ENCODE data around the gene NUP85.
A peak's percentile ranks its signal among the peaks of the same experiment; 100 is the strongest.
"Not testable (repeated sequence)": the region's sequence is repeated elsewhere in the genome, so short reads cannot be mapped to it uniquely, and the experiment has no call there.

The NUP85 gene

GRCh38 chr17:75241143-75241430 lies 35.6 kb downstream of the NUP85 start:
- DNase-seq (ENCODE audit: low read depth): no peak

- DNase-seq (ENCODE audit: low read depth): no peak
These were observed 36.0 kb downstream of the NUP85 start for GRCh38 chr17:75241502-75241901.

GRCh38 chr17:75241996-75242460 lies 36.5 kb downstream of the NUP85 start:
- DNase-seq (ENCODE audit: low read depth): no peak

GRCh38 chr17:75242461-75243042 lies 37.1 kb downstream of the NUP85 start:
- DNase-seq (ENCODE audit: low read depth): peak; percentile 50

GRCh38 chr17:75244133-75244866 lies 38.8 kb downstream of the NUP85 start:
- no peak for DNase-seq (ENCODE audit: low read depth)

DNA sequence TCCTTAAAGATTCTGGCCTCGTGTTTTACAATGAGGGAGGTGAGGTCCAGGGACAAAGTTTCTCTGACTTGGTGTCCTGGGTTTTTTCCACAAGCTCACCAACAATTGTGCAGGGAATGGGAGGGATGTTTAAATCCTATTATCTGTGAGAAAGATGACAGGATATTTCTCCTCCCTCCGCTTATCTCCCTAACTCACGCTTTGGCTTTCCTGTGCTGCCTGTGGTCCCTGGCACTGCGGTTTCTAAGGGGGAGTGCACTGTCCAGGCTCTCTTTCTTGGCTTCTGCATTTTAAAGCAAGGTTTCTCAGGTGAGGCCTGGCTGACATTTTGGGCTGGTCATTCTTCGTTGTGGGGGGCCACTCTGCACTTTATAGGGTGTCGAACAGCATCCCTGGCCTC lies 39.5 kb downstream of the NUP85 start:
- DNase-seq (ENCODE audit: low read depth): no peak

GRCh38 chr17:75246404-75246803 lies 40.9 kb downstream of the NUP85 start:
- no peak for DNase-seq (ENCODE audit: low read depth)

DNA sequence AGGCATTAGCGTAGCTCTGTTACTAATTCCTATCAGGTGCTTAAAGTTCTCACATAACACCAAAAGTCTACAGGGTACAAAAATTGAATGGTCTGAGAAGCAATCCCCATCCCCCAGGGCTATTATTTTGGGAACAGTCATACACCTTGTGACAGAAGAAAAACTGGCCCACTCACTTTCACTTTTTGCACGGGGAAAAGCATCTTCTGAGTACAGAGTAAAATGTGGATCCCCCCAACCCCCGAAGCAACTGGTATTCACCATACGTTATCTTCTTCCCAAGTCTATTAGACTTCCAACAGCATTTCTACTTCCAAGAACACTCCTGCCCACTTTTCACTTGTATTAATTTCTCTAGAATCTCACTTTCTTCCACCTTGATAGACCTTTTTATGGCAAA lies 44.1 kb downstream of the NUP85 start:
- no peak for DNase-seq (ENCODE audit: low read depth)

DNA sequence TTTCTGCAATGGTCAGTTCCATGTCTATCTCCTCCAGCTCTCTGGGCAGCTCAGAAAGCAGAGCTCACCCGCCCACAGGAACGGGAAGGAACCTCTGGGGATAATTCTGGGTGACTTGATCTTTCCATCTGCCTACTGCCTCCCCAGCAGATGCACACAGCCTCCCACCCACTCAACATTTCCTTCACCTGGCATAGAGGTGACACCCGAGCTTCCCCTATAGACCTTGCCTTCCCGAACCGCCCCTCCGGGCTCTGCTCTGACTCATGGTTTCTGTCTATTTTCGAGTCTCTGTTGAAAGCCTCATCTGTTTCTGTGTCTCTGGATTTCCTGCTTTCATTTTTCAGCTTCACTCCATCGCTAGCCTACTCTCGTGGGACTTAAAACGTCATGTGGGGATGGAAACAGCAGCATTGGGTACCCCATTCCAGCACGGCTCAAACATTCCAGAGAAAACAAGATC lies 44.6 kb downstream of the NUP85 start:
- peak; percentile 52 for DNase-seq (ENCODE audit: low read depth)

- DNase-seq (ENCODE audit: low read depth): no peak
These were observed 46.7 kb downstream of the NUP85 start for GRCh38 chr17:75252039-75252816.

GRCh38 chr17:75255954-75256698 lies 50.6 kb downstream of the NUP85 start:
- not testable (repeated sequence) for DNase-seq (ENCODE audit: low read depth)

- DNase-seq (ENCODE audit: low read depth): not testable (repeated sequence)
These were observed 51.7 kb downstream of the NUP85 start for GRCh38 chr17:75257228-75257627.

GRCh38 chr17:75260641-75261335 lies 55.3 kb downstream of the NUP85 start:
- no peak for DNase-seq (ENCODE audit: low read depth)

DNA sequence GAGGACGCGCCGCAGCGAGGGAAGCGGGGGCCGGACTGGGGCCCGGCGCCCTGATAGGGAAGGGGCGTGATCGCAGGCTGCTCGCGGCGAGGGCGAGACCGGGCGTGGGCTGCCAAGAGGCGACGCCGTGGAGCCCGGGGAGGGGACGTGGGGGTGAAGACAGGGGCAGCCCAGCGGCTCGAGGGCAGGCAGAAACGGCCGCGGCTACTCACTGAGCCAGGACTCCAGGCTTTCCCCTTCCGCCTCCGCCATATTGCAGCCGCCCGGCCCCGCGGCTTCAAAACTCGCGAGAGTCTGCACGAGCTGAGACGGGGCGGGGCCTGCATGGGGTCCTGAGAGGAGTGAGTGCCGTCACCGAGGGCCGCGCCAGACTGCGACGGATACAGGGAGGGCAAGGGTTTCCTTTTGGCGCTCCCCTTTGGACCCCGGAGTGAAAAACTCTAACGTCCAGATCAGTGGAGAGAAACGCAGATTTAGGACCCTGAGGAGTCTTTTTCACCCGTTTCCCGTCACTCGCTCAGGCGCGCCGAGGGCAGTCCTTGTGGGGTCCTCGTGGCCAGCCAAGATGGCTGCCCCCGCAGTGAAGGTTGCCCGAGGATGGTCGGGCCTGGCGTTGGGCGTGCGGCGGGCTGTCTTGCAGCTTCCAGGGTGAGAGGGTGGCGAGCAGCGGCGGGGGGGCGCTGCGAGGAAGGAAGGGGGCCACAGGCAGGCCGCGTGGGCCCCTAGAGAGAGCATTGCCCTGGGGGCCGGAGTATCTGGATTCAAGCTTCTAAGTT lies 56.0 kb downstream of the NUP85 start, which contains the start of the genes GGA3 and MRPS7:
Gene GGA3 (minus strand): TSS at position 271 of the 776 bp plus-strand sequence. CDS start 19 bp downstream, at position 252.
Gene MRPS7 (plus strand): TSS at position 544 of the 776 bp plus-strand sequence. CDS start 22 bp downstream, at position 566.
- peak; percentile 94 for DNase-seq (ENCODE audit: low read depth)

- no peak for DNase-seq (ENCODE audit: low read depth)
These were observed 56.7 kb downstream of the NUP85 start for GRCh38 chr17:75262112-75262606.

- no peak for DNase-seq (ENCODE audit: low read depth)
These were observed 57.6 kb downstream of the NUP85 start for GRCh38 chr17:75263055-75263454.

GRCh38 chr17:75265614-75266315 lies 60.3 kb downstream of the NUP85 start:
- no peak for DNase-seq (ENCODE audit: low read depth)

- no peak for DNase-seq (ENCODE audit: low read depth)
These were observed 61.1 kb downstream of the NUP85 start for GRCh38 chr17:75266316-75267152.

DNA sequence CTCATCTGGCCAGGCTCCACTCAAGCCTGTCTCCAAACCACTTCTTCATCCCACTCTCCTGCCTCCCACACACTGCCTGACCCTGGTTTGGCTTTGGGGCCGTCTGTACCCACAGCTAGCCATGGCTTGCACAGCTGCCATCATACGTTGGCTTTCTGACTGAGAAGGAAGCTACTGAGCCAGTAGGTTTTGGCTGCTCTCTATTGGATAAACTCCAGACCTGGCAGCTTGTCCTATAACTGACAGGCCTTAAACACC lies 61.6 kb downstream of the NUP85 start:
- DNase-seq (ENCODE audit: low read depth): no peak

Measured in T follicular helper cell (primary cell).